COR-L47 (cell line): ENCODE data around the gene FSCN2.

Experiments used
- DNase-seq: peaks from one replicate; lab custom pipeline; 2025; lab: John Stamatoyannopoulos, UW

Gene FSCN2

GRCh38 chr17:81513372-81513752 lies 14.8 kb upstream of the FSCN2 start:
- peak; percentile 78 for DNase-seq

DNA sequence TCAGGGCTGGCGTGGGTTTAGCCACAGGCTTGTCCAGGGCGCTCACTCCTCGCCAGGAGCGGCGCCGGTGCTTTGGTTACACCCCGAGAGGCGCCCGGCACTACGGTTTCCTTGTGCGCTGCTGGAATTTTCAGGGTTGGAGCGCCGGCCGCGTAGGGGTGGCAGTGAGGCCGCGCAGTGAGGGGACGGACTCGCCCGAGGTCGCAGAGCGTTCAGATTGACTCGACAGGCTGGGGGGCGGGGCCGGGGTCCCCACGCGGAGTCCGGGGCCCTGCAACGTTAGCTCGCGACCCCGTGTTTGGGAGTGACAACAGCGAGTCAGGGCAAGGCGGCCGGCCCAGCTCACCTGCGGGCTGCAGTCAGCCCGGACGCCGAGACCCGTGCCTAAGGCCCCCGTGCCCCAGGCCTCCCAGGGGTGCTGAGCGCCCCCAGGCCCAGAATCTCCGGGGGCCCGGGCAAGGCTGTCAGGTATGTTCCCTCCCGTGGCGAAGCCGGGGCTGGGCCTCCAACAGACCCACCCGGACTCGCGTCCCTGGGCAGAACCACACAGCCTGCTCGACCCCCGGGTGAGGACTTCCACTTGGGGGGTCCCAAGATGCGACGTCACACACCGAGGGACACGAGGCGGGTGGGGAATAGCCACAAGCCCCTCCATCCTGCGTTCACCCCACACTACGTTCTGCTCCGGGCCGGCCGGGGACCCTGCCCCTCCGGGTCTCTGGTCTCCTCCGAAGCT lies 14.3 kb upstream of the FSCN2 start:
- DNase-seq = peak; percentile 82

GRCh38 chr17:81514489-81514738 lies 13.8 kb upstream of the FSCN2 start:
- DNase-seq = no peak

DNA sequence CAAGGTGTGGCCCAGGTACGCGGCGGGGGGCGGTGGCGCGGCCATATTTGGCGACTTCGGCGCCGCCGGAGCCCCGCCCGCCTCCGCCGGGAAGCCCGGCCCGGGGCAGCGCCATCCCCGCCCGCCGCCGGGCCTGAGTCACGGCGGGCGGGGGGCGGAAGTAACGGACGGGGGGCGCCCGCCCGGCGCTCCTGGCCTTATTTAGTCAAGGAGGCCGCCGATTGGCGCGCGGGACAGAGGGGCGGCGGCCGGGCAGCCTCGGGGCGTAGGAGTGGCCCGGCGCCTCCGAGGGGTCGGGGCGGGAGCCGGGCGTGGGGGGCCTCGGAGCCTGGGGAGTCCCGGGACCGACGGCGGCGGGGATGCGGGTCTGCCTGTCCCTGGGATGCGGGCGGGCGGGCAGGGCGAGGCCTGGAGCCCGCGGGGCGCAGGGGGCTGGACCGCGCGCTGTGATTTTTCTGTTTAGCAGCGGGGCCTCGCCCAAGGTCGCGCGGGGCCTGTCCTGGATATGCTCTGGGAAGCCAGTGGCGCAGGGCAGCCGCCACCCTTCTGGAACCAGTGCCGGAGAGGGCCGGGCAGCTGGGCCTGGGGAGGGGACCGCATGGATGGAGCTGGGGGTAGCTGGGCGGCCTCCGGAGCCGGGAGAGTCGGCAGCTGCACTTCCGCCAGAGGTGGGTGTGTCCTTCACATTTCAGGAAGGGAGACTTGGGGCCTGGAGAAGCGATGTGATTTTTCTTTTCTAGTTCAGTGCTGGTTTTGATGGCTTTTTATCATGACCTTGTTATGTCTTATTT lies 13.2 kb upstream of the FSCN2 start:
- peak; percentile 82 for DNase-seq

GRCh38 chr17:81515530-81516041 lies 12.6 kb upstream of the FSCN2 start:
- no peak for DNase-seq

GRCh38 chr17:81516439-81516838 lies 11.7 kb upstream of the FSCN2 start:
- DNase-seq = no peak

DNA sequence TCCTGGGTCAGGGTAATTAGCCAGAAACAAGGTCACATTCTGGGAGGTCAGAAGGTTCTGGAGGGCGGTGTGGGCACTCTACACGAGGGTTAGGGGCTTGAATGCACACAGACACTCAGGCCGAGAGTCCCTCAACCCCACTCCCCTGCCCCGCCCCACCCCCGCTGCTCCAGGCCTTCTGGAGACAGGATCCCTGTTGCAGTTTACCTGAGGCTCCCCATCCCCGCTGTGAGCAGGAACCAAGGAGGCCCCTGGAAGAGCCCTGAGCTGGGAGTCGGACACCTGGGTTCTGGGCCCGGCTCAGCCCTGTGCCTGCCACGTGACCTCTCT lies 11.2 kb upstream of the FSCN2 start:
- no peak for DNase-seq

DNA sequence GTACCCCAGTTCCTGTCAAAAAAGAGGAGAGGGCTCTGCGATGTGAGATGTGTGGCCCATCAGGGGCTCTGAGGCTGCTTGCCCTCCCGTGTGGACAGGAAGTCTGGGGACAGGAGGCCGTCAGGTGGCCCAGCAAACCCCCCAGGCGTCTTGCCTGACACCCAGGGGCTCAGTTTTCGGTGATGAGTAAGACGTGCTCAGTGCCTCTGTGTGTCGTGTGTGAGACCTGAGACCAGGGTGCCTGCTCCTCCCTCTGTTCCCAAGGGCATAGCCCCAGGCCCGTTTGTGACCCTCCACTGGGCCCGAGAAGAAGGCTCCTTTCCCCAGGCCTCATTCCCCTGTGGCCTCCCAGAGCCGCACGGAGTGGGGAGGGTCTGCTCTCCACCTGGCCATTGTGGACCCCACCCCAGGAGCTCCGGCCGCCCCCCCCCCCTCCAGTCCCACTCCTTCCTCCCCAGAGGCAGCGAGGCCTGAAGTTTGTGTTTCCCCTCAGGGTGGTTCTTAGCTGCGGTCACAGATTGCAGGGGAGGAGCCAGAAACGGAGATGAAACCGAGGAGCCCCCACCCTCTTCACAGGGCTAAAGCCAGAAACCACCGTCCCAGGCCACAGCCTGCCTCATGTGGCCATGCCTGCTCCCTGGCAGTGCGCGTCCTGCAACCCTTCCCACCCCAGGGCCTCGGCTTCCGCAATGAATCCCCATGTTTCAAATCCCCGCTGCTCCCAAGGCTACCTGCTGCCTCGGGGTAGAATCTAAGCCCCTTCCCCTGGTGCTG lies 10.7 kb upstream of the FSCN2 start:
- no peak for DNase-seq

DNA sequence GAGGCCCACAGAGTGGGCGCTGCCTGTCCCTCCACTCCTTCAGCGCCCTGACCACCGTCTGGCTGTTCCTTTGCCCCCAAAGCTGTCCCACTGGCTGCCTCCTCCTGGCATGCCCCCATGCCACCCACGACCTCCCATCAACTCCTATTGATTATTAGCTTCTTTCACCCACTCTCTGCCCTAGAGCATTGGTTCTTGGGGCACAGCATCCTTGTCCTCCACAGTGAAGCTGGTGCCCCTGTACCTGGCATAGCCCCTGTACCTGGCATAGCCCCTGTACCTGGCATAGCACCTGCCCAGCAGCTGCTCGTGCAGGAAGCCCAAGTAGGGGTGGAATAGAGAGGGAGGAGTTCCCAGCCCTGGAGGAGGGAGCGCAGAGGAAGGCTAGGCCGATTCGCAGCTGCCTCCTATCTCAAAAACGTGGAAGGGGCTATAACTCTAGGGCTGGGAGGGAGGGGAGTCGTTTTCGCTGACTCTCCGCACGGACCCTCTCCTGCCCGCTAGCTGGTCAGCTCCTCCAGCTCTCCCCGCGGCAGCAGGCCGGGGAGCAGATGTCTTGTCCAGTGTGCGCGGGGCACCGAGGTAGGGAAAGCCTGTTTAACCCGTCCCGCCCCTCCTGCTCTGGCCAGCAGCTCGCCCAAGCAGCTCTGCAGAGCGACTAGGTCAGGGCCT lies 9.9 kb upstream of the FSCN2 start:
- no peak for DNase-seq

DNA sequence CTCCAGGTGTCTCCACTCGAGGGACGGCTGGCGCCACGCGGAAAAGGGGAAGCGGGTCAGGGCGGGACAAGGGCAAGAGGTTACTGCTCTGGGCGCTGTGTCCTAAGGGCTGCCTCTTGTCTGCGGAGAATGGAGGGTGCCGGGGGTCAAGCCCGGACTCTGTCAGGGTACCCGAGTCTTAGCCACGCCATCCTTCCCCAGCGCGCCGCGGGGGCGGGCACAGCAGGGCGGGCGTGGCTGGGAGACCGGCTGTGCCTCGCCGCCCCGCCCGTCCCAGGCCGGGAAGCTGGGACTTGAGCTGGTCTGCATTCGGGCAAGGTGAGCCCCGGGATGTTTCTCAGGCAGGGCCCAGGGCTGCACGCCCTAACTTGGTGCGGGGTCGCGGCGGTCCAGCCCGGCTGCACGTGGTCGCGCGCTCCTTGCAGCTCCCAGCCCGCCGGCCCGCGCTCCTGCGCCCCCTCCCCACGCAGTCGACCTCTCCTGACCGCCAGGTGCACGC lies 9.3 kb upstream of the FSCN2 start:
- DNase-seq = no peak

DNA sequence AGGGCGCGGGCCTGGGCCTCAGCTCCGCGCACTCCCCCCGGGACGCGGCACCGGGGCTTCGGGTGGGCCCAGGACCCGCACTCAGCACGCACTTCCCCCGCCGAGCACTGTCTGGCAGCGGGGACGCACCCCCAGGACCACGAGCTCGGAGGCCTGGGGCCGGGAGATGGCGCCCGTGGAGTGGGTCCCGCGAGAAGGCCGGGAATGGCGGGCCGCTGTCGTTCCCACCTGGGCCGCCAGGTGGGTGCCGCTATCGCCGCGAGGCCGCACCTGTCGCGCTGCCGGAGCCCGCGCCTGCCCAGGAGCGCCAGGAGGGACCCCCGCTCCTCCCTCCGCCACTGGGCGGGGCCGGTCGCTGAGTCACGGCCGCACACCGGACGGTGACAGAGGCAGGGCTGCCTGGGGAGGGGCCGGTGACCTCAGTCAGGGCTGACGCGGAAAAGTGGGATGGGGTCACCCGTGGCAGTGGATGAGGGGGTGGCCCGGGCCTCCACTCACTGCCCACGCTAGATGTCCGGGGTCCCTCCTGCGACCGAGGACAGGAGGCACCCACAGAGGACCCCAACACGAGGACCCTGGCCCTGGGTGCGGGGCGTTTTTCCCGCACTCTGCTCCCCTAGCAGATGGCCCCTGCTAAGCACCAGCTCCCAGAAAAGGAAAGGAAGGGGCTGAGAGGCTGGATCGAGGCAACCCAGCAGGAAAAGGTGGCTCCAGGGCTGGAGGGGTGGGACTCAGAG lies 8.7 kb upstream of the FSCN2 start:
- DNase-seq = peak; percentile 88

GRCh38 chr17:81520021-81520901 lies 7.9 kb upstream of the FSCN2 start:
- no peak for DNase-seq

DNA sequence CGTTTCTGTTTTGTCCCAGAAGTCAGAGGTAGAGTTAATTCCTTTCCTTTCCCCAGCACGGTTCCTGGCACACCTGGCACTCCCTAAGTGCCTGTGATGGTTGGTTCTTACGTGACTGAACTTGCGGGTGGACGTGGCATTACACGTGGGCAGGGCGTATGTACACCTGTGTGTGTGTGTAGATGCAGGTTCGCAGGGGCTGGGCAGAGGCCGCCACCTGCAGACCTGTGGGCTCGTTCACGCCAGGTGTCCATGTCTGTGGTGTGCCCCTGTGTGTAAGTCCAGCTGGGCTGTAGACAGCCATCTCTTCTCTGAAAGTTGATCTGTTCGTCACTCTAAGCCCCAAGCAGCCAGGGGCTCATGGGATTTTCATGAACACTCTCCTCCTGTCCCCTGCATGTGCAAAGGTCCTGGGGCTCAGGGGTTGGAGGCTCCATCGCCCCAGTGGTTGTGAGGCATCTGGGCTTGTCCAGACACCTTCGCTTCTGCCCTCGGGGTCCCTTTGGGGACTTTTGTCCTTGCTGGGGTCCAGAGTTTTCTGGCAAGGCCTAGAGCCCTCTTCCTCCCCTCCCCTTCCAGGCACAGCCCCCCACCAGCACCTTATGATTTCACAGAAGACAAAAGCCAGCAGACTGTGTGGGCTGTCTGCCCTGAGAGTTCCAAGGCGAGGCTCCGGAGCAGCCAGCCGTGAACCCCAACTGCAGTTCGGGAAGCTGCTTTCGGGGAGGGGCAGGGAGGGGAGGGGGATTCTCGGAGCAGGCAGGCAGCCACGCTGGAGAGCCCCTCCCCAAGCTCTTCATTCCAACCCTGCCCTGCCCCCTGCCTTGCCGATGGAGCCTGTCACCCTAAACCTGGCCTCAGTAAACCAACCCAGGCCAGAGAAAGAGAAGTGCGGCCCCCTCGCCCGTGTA lies 5.4 kb upstream of the FSCN2 start:
- DNase-seq = no peak

DNA sequence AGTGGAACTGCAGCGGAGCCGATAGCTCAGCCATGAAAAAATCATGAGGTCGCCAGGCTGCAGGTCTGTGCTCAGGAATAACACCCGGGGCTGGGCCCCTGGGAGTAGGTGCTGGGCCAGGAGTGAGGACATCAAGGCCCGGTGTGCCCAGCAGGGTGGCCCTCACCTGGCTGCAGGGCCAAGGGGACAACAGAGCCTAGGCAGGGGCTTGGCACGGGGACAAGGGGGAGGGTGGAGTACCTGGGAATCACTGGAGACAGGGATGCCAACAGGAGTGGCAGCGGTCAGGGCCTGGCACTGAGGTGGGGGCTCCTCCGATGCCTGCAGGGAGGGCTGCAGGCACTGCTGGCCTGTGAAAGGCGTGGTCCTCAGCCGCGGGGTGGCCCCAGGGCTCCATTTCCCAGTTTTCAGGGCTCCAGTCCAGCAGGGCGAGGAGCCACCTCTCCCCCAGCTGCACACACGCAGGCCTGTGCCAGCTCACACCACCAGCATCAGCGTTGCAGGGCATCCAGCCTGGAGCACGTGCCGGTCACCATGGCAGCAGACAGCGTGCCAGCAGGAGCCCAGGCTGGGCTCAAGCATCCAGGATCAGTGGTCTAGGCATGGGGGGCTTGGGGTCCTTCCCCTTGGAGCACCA lies 4.7 kb upstream of the FSCN2 start:
- DNase-seq = peak; percentile 95

DNA sequence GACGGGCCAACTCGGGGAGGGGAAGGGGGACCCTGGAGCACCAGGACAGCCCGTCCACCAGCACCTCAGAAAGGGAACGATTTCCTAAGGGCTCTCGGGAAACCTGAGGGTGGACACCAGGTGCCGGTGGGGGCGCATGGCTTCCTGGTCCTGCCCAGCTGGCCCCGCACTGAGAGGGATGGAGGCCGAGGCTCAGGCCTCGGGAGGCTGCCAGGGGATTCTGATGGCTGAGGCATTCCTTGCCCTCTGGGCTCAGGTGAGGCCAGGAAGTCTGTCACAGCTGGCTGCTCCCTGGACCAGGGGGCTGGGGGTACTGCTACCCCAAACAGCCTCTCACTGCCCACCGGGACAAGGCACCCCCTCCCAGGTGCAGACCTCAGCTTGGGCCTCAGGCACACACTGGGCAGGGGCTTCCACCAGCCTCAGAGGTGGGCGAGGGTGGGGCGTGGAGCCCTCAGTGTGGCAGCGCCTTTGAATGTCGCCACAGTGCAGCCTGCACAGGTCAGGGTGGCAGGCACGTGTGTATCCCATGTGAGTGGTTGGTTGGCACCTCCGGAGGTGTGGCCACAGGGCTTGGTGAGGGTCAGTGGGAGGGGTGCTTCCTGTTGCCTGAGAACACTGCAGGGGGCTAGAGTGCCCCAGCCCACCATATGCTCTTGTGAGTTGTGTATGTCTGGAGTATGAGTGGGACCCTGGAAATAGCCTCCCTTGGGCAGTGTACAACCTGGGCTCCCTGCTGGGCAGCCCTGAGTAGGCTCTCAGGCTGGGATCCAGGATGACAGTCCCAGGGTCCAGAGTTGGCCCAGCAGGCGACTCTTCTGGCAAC lies 3.9 kb upstream of the FSCN2 start:
- DNase-seq = no peak

DNA sequence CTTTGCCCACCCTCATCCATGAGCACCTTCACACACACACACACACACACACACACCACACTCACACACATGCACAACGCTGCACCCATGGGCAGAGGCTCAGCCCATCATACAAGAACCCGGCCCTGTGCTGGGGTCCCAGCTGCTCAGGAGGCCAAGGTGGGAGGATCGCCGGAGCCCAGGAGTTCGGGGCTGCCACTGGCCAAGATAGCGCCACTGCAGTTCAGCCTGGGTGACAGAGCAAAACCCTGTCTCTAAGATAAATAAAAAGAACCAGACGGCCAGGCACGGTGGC lies 3.4 kb upstream of the FSCN2 start:
- DNase-seq = no peak

GRCh38 chr17:81526662-81527571 lies 1.3 kb upstream of the FSCN2 start:
- DNase-seq = no peak

- DNase-seq = no peak
Measured at GRCh38 chr17:81528384-81528650, 140 bp downstream of the FSCN2 start.
